Erythroblast (primary cell): ENCODE measurements around the gene TMOD1.

Experiments used
- GATA1 ChIP-seq: IDR thresholded peaks from 2 replicates; pipeline ENCODE4 v1.6.1; 2011; ENCODE audit warnings: low read depth, mild to moderate bottlenecking, control low read depth, low read length, moderate library complexity
- POLR2A ChIP-seq: IDR thresholded peaks from 2 replicates; pipeline ENCODE4 v1.6.1; 2011; ENCODE audit warnings: mild to moderate bottlenecking, low read length

GRCh38 chr9:97480749-97481148 is 20.7 kb upstream of the TMOD1 start:
- TF ChIP-seq POLR2A: no peak
- TF ChIP-seq GATA1: no peak
